SU-DHL-6 (cell line): Measurements from ENCODE around the gene CCDC85C.

Experiments
- H2AFZ ChIP-seq: fragments of 200-600 bp; sonication (generic); 2 replicates; pipeline ENCODE4 v1.6.1; 2014; ENCODE audit warnings: low read depth, mild to moderate bottlenecking, moderate library complexity, mixed read lengths, antibody characterized with exemption, low read length; ENCODE audit not compliant: severe bottlenecking
- H3F3A ChIP-seq: fragments of 200-600 bp; shearing (Covaris generic); 2 replicates; pipeline ENCODE4 v1.6.0; 2016; ENCODE audit warnings: antibody characterized with exemption, mild to moderate bottlenecking; ENCODE audit not compliant: insufficient read depth
- H3K27ac ChIP-seq: fragments of 200-600 bp; sonication (generic); 2 replicates; pipeline ENCODE4 v1.5.1; 2016; ENCODE audit warnings: low read depth, mild to moderate bottlenecking, low read length, moderate library complexity, mixed read lengths
- H3K27me3 ChIP-seq: fragments of 200-600 bp; sonication (generic), shearing (Covaris generic); 2 replicates; pipeline ENCODE4 v1.6.0; 2014; ENCODE audit warnings: mild to moderate bottlenecking, low read length
- H3K36me3 ChIP-seq: fragments of 200-600 bp; sonication (generic); 2 replicates; pipeline ENCODE4 v1.6.1; 2014; ENCODE audit warnings: mild to moderate bottlenecking, low read length, mixed read lengths
- H3K4me2 ChIP-seq: fragments of 300-600, 200-600 bp; shearing (Covaris generic), sonication (generic); 2 replicates; pipeline ENCODE4 v1.6.0; 2014; ENCODE audit warnings: low read length, low read depth, mild to moderate bottlenecking; ENCODE audit not compliant: poor library complexity, severe bottlenecking
- H3K4me3 ChIP-seq: fragments of 200-600 bp; sonication (generic); 2 replicates; pipeline ENCODE4 v1.5.1; 2014; ENCODE audit warnings: antibody characterized with exemption, low read length, mild to moderate bottlenecking, mixed read lengths; ENCODE audit not compliant: insufficient read depth, poor library complexity, severe bottlenecking
- H3K79me2 ChIP-seq: fragments of 200-600 bp; sonication (generic); 2 replicates; pipeline ENCODE4 v1.6.1; 2014; ENCODE audit warnings: mild to moderate bottlenecking, low read length, moderate library complexity; ENCODE audit not compliant: insufficient read depth
- H3K9ac ChIP-seq: fragments of 200-600 bp; sonication (generic); 2 replicates; pipeline ENCODE4 v1.7.0; 2014; ENCODE audit warnings: mild to moderate bottlenecking, low read length
- H3K9me2 ChIP-seq: fragments of 200-600 bp; sonication (generic); replicated peaks from 2 replicates; pipeline ENCODE4 v1.6.1; 2014; ENCODE audit warnings: low read length; ENCODE audit not compliant: insufficient read depth
- H3K9me3 ChIP-seq: fragments of 200-600 bp; sonication (generic); 2 replicates; pipeline ENCODE4 v1.6.1; 2014; ENCODE audit warnings: low read length, mixed read lengths; ENCODE audit not compliant: insufficient read depth
- H4K20me1 ChIP-seq: fragments of 200-600 bp; sonication (generic); 2 replicates; pipeline ENCODE4 v1.6.1; 2014; ENCODE audit warnings: low read depth, mild to moderate bottlenecking, antibody characterized with exemption, low read length, moderate library complexity, mixed read lengths
- CTCF ChIP-seq: fragments of 200-600 bp; sonication (generic); IDR thresholded peaks from one replicate; pipeline ENCODE4 v1.5.1; 2017; ENCODE audit warnings: antibody characterized with exemption, mild to moderate bottlenecking, low read length, moderate library complexity; ENCODE audit not compliant: insufficient read depth, poor library complexity, severe bottlenecking
- EZH2phosphoT487 ChIP-seq: fragments of 200-600 bp; sonication (generic), shearing (Covaris generic); conservative IDR thresholded peaks from 2 replicates; pipeline ENCODE4 v1.6.1; 2018; ENCODE audit warnings: mild to moderate bottlenecking, antibody characterized with exemption, low read length, moderate library complexity, mixed read lengths

Gene CCDC85C

GRCh38 chr14:99538275-99538674 lies 65.7 kb downstream of the CCDC85C start:
- no peaks in the 10 kb centered on the region for H3K9me3 ChIP-seq
- no peaks in the 10 kb centered on the region for H3K9me2 ChIP-seq
- no peaks in the 10 kb centered on the region for H3F3A ChIP-seq
- H3K4me2 ChIP-seq: no peak overlapping the region
- H3K79me2 ChIP-seq: no peaks in the 10 kb centered on the region
- no peak overlapping the region for H3K4me3 ChIP-seq
- H3K27me3 ChIP-seq: no peaks in the 10 kb centered on the region
- H3K27ac ChIP-seq: no peak overlapping the region
- H4K20me1 ChIP-seq: no peaks in the 10 kb centered on the region
- no peak overlapping the region for H3K9ac ChIP-seq
- H2AFZ ChIP-seq: no peak overlapping the region
- no peaks in the 10 kb centered on the region for H3K36me3 ChIP-seq
- TF ChIP-seq EZH2phosphoT487 (no peak), CTCF (no peak)

GRCh38 chr14:99537399-99537798 lies 66.6 kb downstream of the CCDC85C start:
- Histone ChIP-seq H4K20me1 (no peaks in the 10 kb centered on the region), H3K27ac (no peak overlapping the region), H3K4me2 (no peak overlapping the region), H3K79me2 (no peaks in the 10 kb centered on the region), H3F3A (no peaks in the 10 kb centered on the region), H3K9me3 (no peaks in the 10 kb centered on the region), H2AFZ (no peak overlapping the region), H3K27me3 (no peaks in the 10 kb centered on the region), H3K9me2 (no peaks in the 10 kb centered on the region), H3K9ac (no peak overlapping the region), H3K4me3 (no peak overlapping the region), H3K36me3 (no peaks in the 10 kb centered on the region)
- TF ChIP-seq EZH2phosphoT487 (no peak), CTCF (no peak)

GRCh38 chr14:99535908-99536778 lies 67.9 kb downstream of the CCDC85C start:
- H3K27me3 ChIP-seq: no peaks in the 10 kb centered on the region
- no peak overlapping the region for H2AFZ ChIP-seq
- H3K36me3 ChIP-seq: no peaks in the 10 kb centered on the region
- H3K4me2 ChIP-seq: no peak overlapping the region
- no peaks in the 10 kb centered on the region for H3K79me2 ChIP-seq
- TF ChIP-seq EZH2phosphoT487 (no peak), CTCF (no peak)
- H3K27ac ChIP-seq: no peak overlapping the region
- H3K9ac ChIP-seq: no peak overlapping the region
- no peaks in the 10 kb centered on the region for H3F3A ChIP-seq
- H3K9me3 ChIP-seq: no peaks in the 10 kb centered on the region
- no peaks in the 10 kb centered on the region for H4K20me1 ChIP-seq
- no peaks in the 10 kb centered on the region for H3K9me2 ChIP-seq
- no peak overlapping the region for H3K4me3 ChIP-seq
